Measurements from ENCODE around the gene PRSS12. TPM values are rescaled to one million over a fixed set of nuclear protein-coding genes. Genes with fewer than 3 reads are reported as not detected.

Gene PRSS12
- total and polyA plus RNA-seq, 2 experiments from 2014 or later: 8.2 to 14.4 TPM

- H3K4me1 ChIP-seq (ENCODE audit: insufficient read depth): peaks cover 14% of the 10 kb centered on the region
- TF ChIP-seq EZH2 (IDR thresholded peaks at IDR 0.05; ENCODE audit: borderline replicate concordance): no peak
- TF ChIP-seq, protein P1, sequence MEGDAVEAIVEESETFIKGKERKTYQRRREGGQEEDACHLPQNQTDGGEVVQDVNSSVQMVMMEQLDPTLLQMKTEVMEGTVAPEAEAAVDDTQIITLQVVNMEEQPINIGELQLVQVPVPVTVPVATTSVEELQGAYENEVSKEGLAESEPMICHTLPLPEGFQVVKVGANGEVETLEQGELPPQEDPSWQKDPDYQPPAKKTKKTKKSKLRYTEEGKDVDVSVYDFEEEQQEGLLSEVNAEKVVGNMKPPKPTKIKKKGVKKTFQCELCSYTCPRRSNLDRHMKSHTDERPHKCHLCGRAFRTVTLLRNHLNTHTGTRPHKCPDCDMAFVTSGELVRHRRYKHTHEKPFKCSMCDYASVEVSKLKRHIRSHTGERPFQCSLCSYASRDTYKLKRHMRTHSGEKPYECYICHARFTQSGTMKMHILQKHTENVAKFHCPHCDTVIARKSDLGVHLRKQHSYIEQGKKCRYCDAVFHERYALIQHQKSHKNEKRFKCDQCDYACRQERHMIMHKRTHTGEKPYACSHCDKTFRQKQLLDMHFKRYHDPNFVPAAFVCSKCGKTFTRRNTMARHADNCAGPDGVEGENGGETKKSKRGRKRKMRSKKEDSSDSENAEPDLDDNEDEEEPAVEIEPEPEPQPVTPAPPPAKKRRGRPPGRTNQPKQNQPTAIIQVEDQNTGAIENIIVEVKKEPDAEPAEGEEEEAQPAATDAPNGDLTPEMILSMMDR (IDR thresholded peaks at IDR 0.05; ENCODE audit: poor library complexity): no peak
- no peak for TF ChIP-seq EZH2phosphoT487 (IDR thresholded peaks at IDR 0.05; ENCODE audit: low read depth, severe bottlenecking, unreplicated experiment)
- H3K4me3 ChIP-seq: no peak overlapping the region
- no peak overlapping the region for H2AFZ ChIP-seq
- H3K9me3 ChIP-seq (ENCODE audit: low read depth): no peaks in the 10 kb centered on the region
- no peak overlapping the region for H3K4me2 ChIP-seq
- H3K79me2 ChIP-seq: no peaks in the 10 kb centered on the region
- 100% methylated on average over 1 of the region's 1 CpG for WGBS (ENCODE audit: low lambda C conversion rate, missing lambda C conversion rate)
- no peaks in the 10 kb centered on the region for H3K36me3 ChIP-seq (replicated peaks; ENCODE audit: insufficient read depth, low read depth)
- no peak for DNase-seq (ENCODE audit: low spot score)
- H3K27me3 ChIP-seq: peaks cover 21% of the 10 kb centered on the region
- no peaks in the 10 kb centered on the region for H3K9me2 ChIP-seq (replicated peaks; ENCODE audit: insufficient read depth)
- H3K27ac ChIP-seq: no peak overlapping the region
- no peaks in the 10 kb centered on the region for H4K20me1 ChIP-seq (ENCODE audit: insufficient read depth, poor library complexity, severe bottlenecking)
Measured at GRCh38 chr4:118356731-118357130, 3.9 kb upstream of the PRSS12 start.

DNA sequence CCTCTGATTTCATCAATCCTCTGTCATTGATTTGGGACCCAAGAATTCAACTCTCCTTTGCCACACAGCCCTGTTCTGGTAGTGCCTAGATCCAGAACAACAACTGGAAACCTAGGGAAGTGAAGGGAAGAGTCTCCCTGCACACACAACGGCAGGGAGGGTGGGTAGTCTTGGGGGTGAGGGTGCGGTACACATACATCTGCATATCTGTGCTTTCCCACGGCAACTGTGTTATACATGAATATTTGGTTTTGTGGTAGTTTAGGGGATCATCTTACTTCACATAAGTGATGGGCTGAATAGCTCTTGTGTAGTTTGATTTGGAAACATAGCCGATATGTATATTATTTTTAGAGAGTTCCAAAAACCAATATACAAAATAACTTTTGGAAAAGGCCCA, 3.3 kb upstream of the PRSS12 start:
- 87% methylated on average over 4 of the region's 4 CpGs for WGBS (ENCODE audit: low lambda C conversion rate, missing lambda C conversion rate)
- H3K79me2 ChIP-seq: no peaks in the 10 kb centered on the region
- H3K4me2 ChIP-seq: no peak overlapping the region
- H3K4me1 ChIP-seq (ENCODE audit: insufficient read depth): peaks cover 17% of the 10 kb centered on the region
- H3K36me3 ChIP-seq (replicated peaks; ENCODE audit: insufficient read depth, low read depth): no peaks in the 10 kb centered on the region
- no peak overlapping the region for H2AFZ ChIP-seq
- no peak overlapping the region for H3K27ac ChIP-seq
- H3K4me3 ChIP-seq: no peak overlapping the region
- no peak for DNase-seq (ENCODE audit: low spot score)
- no peaks in the 10 kb centered on the region for H3K9me2 ChIP-seq (replicated peaks; ENCODE audit: insufficient read depth)
- H3K9me3 ChIP-seq (ENCODE audit: low read depth): no peaks in the 10 kb centered on the region
- H3K27me3 ChIP-seq: peaks cover 21% of the 10 kb centered on the region
- TF ChIP-seq EZH2 (IDR thresholded peaks at IDR 0.05; ENCODE audit: borderline replicate concordance) (no peak), EZH2phosphoT487 (IDR thresholded peaks at IDR 0.05; ENCODE audit: low read depth, severe bottlenecking, unreplicated experiment) (no peak)
- TF ChIP-seq, protein P1 (IDR thresholded peaks at IDR 0.05; ENCODE audit: poor library complexity): no peak
- H4K20me1 ChIP-seq (ENCODE audit: insufficient read depth, poor library complexity, severe bottlenecking): no peaks in the 10 kb centered on the region

- Histone ChIP-seq H3K9me2 (replicated peaks; ENCODE audit: insufficient read depth) (no peaks in the 10 kb centered on the region), H3K4me3 (no peak overlapping the region), H3K27ac (no peak overlapping the region), H3K36me3 (replicated peaks; ENCODE audit: insufficient read depth, low read depth) (no peaks in the 10 kb centered on the region), H3K27me3 (peaks cover 21% of the 10 kb centered on the region), H3K4me2 (no peak overlapping the region), H2AFZ (no peak overlapping the region), H3K79me2 (no peaks in the 10 kb centered on the region), H3K4me1 (ENCODE audit: insufficient read depth) (peaks cover 17% of the 10 kb centered on the region), H4K20me1 (ENCODE audit: insufficient read depth, poor library complexity, severe bottlenecking) (no peaks in the 10 kb centered on the region), H3K9me3 (ENCODE audit: low read depth) (no peaks in the 10 kb centered on the region)
- no peak for DNase-seq (ENCODE audit: low spot score)
- no peak for TF ChIP-seq EZH2 (IDR thresholded peaks at IDR 0.05; ENCODE audit: borderline replicate concordance)
- TF ChIP-seq, protein P1 (IDR thresholded peaks at IDR 0.05; ENCODE audit: poor library complexity): no peak
- no peak for TF ChIP-seq EZH2phosphoT487 (IDR thresholded peaks at IDR 0.05; ENCODE audit: low read depth, severe bottlenecking, unreplicated experiment)
- WGBS (ENCODE audit: low lambda C conversion rate, missing lambda C conversion rate): 42% methylated on average over 2 of the region's 2 CpGs
Measured at GRCh38 chr4:118354913-118355312, 2.1 kb upstream of the PRSS12 start.
